Measurements from ENCODE around the gene MCM3. TPM values are rescaled to one million over a fixed set of nuclear protein-coding genes. Genes with fewer than 3 reads are reported as not detected.

Gene MCM3
- total RNA-seq, 1 experiment from 2014 or later = 107 TPM

DNA sequence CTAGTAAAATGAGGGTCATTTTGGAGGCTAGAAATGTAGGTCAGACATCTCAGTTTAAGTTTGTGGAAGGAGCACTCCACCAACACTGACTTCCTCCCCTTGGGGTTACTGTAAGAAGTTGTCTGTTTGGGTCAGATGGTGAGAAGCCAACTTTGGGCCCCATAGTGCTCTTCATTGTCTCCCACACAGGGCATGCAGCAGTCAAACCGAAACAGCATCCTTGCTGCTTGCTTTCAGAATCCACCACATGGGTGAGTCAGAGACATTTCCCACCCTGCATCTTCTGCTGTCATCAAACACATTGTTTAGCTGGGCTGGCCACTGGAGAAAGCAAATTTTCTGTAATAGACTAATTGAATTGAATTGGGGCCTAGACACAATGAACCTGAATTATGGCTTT, 57.0 kb downstream of the MCM3 start:
- Histone ChIP-seq H3K9me3 (ENCODE audit: control insufficient read depth, insufficient read depth, low read depth, low read length) (no peaks in the 10 kb centered on the region), H3K27me3 (ENCODE audit: control insufficient read depth, insufficient read depth, low read length) (no peaks in the 10 kb centered on the region; the same call in 1 of the 2 replicates), H3K4me1 (ENCODE audit: control insufficient read depth, insufficient read depth, low read length) (no peaks in the 10 kb centered on the region), H3K36me3 (ENCODE audit: control insufficient read depth, insufficient read depth, low read length) (no peaks in the 10 kb centered on the region), H3K27ac (ENCODE audit: low read length) (no peak overlapping the region), H3K4me3 (ENCODE audit: low read depth in 2 of 2, low read length in 2 of 2) (no peak overlapping the region)
- ChIA-PET POLR2A (no interaction called here), CTCF (no interaction called here)
- DNase-seq (ENCODE audit: low read depth, low spot score) = no peak
- no peak for ATAC-seq
- in situ Hi-C loops (cut with HindIII; ENCODE audit: low pct_unique_long_range_greater_than_20kb, low sequenced_read_pairs) = no loop called here
- BruUV-seq (replicated peaks) = no TSS peak
- intact Hi-C loops (cut with micrococcal nuclease; ENCODE audit: unreplicated experiment) = no loop called here
- TF ChIP-seq, protein P1, sequence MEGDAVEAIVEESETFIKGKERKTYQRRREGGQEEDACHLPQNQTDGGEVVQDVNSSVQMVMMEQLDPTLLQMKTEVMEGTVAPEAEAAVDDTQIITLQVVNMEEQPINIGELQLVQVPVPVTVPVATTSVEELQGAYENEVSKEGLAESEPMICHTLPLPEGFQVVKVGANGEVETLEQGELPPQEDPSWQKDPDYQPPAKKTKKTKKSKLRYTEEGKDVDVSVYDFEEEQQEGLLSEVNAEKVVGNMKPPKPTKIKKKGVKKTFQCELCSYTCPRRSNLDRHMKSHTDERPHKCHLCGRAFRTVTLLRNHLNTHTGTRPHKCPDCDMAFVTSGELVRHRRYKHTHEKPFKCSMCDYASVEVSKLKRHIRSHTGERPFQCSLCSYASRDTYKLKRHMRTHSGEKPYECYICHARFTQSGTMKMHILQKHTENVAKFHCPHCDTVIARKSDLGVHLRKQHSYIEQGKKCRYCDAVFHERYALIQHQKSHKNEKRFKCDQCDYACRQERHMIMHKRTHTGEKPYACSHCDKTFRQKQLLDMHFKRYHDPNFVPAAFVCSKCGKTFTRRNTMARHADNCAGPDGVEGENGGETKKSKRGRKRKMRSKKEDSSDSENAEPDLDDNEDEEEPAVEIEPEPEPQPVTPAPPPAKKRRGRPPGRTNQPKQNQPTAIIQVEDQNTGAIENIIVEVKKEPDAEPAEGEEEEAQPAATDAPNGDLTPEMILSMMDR (IDR thresholded peaks at IDR 0.05) = no peak
- TF ChIP-seq TCF7L2 (IDR thresholded peaks at IDR 0.05; ENCODE audit: low read depth, low read length) (no peak), SIN3A (IDR thresholded peaks at IDR 0.05; ENCODE audit: borderline replicate concordance, insufficient read depth, low read depth, low read length) (no peak), POLR2AphosphoS5 (IDR thresholded peaks at IDR 0.05; ENCODE audit: low read depth, low read length) (no peak)
- TF ChIP-seq, protein P2, sequence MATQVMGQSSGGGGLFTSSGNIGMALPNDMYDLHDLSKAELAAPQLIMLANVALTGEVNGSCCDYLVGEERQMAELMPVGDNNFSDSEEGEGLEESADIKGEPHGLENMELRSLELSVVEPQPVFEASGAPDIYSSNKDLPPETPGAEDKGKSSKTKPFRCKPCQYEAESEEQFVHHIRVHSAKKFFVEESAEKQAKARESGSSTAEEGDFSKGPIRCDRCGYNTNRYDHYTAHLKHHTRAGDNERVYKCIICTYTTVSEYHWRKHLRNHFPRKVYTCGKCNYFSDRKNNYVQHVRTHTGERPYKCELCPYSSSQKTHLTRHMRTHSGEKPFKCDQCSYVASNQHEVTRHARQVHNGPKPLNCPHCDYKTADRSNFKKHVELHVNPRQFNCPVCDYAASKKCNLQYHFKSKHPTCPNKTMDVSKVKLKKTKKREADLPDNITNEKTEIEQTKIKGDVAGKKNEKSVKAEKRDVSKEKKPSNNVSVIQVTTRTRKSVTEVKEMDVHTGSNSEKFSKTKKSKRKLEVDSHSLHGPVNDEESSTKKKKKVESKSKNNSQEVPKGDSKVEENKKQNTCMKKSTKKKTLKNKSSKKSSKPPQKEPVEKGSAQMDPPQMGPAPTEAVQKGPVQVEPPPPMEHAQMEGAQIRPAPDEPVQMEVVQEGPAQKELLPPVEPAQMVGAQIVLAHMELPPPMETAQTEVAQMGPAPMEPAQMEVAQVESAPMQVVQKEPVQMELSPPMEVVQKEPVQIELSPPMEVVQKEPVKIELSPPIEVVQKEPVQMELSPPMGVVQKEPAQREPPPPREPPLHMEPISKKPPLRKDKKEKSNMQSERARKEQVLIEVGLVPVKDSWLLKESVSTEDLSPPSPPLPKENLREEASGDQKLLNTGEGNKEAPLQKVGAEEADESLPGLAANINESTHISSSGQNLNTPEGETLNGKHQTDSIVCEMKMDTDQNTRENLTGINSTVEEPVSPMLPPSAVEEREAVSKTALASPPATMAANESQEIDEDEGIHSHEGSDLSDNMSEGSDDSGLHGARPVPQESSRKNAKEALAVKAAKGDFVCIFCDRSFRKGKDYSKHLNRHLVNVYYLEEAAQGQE (IDR thresholded peaks at IDR 0.05; ENCODE audit: insufficient read depth in 1 of 2, low read depth in 2 of 2, low read length in 1 of 2) = no peak

DNA sequence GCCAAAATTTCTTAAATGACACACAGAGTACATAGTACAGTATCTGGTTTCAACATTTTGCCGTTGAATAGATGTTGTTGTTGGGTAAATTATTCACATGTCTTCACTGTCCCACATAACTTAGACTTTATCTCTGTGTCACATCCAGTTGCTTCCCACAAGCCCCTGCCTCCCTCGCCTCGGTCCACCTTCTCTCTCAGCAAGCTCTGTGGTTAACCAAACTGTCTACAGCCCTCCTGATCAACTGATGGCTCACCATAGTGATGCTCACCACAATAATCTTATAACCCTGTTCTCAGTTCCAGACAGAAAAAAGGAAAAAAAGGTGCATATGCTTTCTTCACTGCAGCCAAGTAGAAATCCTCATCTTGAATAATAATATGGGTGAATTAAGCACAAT, 63.2 kb downstream of the MCM3 start:
- no peak overlapping the region for H3K27ac ChIP-seq (ENCODE audit: low read length)
- no peaks in the 10 kb centered on the region for H3K4me1 ChIP-seq (ENCODE audit: control insufficient read depth, insufficient read depth, low read length)
- intact Hi-C loops (cut with micrococcal nuclease; ENCODE audit: unreplicated experiment) (no loop called here), in situ Hi-C loops (cut with HindIII; ENCODE audit: low pct_unique_long_range_greater_than_20kb, low sequenced_read_pairs) (no loop called here)
- ChIA-PET CTCF (no interaction called here), POLR2A (no interaction called here)
- no peaks in the 10 kb centered on the region for H3K36me3 ChIP-seq (ENCODE audit: control insufficient read depth, insufficient read depth, low read length)
- H3K27me3 ChIP-seq (ENCODE audit: control insufficient read depth, insufficient read depth, low read length) = peaks cover 2% of the 10 kb centered on the region
- TF ChIP-seq SIN3A (IDR thresholded peaks at IDR 0.05; ENCODE audit: borderline replicate concordance, insufficient read depth, low read depth, low read length) (no peak), POLR2AphosphoS5 (IDR thresholded peaks at IDR 0.05; ENCODE audit: low read depth, low read length) (no peak), TCF7L2 (IDR thresholded peaks at IDR 0.05; ENCODE audit: low read depth, low read length) (no peak)
- TF ChIP-seq, protein P2 (IDR thresholded peaks at IDR 0.05; ENCODE audit: insufficient read depth in 1 of 2, low read depth in 2 of 2, low read length in 1 of 2) = no peak
- TF ChIP-seq, protein P1 (IDR thresholded peaks at IDR 0.05) = no peak
- no TSS peak for BruUV-seq (replicated peaks)
- no peaks in the 10 kb centered on the region for H3K9me3 ChIP-seq (ENCODE audit: control insufficient read depth, insufficient read depth, low read depth, low read length)
- ATAC-seq (no peak), DNase-seq (ENCODE audit: low read depth, low spot score) (no peak)
- no peak overlapping the region for H3K4me3 ChIP-seq (ENCODE audit: low read depth in 2 of 2, low read length in 2 of 2)

Data from Panc1 (cell line).